ENCODE measurements around the gene POLR2A.

- TF ChIP-seq CTCF (IDR thresholded peaks at IDR 0.05) (no peak), POLR2A (IDR thresholded peaks at IDR 0.05) (no peak), POLR2AphosphoS5 (IDR thresholded peaks at IDR 0.05) (no peak)
Measured at GRCh38 chr17:7437369-7437863, 46.8 kb upstream of the POLR2A start.

All from gastroesophageal sphincter (tissue), 3 donors.